ENCODE data around the gene CCNYL1.
"Not testable (repeated sequence)": the region's sequence is repeated elsewhere in the genome, so short reads cannot be mapped to it uniquely, and the experiment has no call there.

The CCNYL1 gene
- total RNA-seq = 18.7 to 124 (median 26.8) reads per million in 18 experiments

DNA sequence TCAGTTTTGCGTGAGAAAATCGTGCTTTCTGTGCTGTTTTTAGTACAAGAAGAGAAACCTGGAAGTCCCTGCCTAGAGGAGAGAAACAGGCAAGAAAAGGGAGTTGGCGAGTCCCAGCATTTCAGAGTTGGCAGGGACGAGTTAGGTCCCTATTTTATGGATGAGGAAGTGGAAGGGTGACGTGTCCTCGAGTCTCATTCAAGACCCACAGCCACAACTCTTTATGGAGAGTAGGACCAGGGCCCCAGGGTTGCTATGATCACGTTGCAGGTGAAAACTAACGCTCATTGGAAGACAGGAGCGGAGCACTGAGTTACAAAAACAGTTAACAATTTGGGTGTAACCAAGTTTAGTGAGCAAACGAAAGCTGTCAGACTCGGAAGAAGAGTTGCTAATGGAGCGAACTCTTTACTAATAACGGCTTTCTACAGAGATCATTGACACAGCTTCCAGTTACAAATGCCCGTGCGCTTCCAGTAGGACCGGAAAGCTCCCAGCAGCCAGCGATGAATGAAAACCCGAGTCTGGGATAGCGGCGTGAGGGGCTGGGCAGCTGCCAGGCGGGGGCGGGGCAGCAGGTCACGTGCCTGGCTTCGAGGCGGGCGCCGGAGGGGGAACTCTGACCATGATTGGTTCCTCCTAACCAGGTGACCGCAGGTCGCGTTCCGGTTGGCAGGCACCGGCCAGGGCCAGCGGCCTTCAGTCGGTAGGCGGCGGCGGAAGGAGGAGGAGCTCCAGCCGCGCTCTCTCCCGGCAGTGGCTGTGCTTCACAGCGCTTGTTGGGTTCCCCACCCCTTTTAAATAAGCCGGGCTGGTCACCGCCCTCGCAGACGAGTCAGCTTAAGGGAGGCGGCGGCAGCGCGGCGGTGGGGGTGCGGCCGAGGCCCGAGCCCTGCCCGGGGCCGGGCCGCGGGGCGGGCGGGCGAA is at the start of gene CCNYL1:
TSS of gene CCNYL1 (plus strand) at position 827 of the 927 bp plus-strand sequence. CDS start 257 bp downstream, outside the sequence.
- DNase-seq = peak; percentile 99 to 100

DNA sequence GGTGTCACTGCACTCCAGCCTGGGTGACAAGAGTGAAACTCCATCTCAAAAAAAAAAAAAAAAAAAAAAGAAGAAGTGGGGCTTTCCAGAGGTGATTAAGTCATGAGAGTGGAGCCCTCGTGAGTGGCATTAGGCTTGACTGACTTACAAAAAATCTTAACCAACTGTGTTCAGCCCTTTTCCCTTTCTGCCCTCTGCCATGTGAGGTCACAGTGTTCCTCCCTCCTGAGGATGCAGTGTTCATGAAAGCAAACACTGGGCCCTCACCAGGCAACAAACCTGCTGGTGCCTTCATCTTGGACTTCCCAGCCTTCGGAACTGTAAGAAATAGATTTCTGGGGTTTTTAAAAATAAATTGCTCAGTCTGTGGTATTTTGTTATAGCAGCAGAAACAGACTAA is 49.2 kb upstream of the CCNYL1 start:
- peak; percentile 94 for DNase-seq

DNA sequence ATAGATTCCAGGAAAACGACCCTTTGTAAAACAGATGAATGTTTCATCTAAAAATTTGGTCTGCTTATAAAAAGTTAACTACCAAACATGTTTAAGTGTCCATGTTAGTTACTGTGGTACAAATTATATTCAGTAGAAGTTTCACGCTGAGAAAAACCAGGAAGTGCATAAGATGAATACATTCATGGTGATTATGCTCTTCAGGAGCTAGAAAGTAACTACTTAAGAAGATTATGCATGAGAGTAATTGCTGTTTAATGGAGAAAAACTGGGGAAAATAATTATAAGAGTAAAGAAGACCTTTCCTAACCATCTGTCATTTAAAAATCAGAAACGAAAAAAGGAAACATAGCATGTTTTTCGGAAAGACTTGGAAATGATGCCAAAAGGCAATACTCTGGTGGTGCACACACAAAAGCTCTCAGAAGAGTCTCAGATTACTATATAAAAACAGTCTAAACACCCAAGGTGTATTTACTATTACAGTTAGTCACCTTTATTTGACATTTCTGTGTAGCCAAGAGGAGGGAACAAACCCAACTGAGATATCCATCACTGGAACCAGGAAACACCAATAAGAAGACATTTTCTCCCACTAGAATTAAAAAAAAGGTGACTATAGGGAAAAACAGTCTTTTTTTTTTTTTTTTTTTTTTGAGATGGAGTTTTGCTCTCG is 47.4 kb upstream of the CCNYL1 start:
- no peak for DNase-seq

- DNase-seq = no peak
These were observed 40.6 kb upstream of the CCNYL1 start for GRCh38 chr2:207670887-207671286.

GRCh38 chr2:207673431-207673830 is 38.0 kb upstream of the CCNYL1 start:
- DNase-seq = no peak

DNA sequence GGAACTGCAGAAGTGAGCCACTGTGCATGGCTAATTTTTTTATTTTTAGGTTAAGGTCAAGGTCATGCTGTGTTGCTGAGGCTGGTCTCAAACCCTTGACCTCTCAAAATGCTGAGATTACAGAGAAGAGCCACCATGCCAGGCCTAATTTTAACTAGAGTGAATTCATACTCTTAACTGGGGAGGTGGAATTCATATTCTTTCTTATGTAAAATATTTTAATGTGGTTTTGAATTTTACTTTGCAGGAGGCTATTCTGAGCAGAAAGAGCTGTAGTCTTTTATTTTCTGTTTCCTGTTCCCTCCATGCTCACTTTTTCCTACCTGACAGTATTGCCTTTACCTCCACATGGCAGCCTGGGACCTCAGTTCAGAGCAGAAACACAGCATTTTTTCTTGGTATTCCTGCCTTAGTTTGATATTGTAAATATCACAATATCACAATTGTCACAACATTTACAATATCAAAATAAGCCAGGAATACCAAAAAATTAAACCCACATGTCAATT is 37.1 kb upstream of the CCNYL1 start:
- DNase-seq = no peak

- DNase-seq = no peak
These were observed 36.6 kb upstream of the CCNYL1 start for GRCh38 chr2:207674826-207675225.

GRCh38 chr2:207676827-207677354 is 34.5 kb upstream of the CCNYL1 start:
- no peak for DNase-seq

DNA sequence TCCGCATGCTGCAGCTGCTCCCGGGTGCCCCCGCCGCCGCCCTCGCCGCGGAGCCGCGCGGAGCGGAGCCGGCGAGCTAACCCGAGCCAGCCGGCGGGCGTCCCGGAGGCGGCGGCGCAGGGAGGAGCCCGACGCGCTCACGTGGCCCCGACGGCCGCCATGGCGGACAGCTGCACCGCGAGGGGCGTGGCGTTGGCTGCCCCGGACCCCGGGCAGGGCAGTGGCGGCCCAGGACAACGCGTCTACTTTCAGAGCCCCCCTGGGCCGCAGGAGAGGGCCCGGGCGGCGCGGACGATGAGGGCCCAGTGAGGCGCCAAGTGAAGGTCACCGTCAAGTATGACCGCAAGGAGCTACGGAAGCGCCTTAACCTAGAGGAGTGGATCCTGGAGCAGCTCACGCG is 30.0 kb upstream of the CCNYL1 start:
- DNase-seq = no peak

- no peak for DNase-seq
These were observed 28.9 kb upstream of the CCNYL1 start for GRCh38 chr2:207682557-207682956.

GRCh38 chr2:207683438-207683837 is 28.0 kb upstream of the CCNYL1 start:
- DNase-seq = no peak

DNA sequence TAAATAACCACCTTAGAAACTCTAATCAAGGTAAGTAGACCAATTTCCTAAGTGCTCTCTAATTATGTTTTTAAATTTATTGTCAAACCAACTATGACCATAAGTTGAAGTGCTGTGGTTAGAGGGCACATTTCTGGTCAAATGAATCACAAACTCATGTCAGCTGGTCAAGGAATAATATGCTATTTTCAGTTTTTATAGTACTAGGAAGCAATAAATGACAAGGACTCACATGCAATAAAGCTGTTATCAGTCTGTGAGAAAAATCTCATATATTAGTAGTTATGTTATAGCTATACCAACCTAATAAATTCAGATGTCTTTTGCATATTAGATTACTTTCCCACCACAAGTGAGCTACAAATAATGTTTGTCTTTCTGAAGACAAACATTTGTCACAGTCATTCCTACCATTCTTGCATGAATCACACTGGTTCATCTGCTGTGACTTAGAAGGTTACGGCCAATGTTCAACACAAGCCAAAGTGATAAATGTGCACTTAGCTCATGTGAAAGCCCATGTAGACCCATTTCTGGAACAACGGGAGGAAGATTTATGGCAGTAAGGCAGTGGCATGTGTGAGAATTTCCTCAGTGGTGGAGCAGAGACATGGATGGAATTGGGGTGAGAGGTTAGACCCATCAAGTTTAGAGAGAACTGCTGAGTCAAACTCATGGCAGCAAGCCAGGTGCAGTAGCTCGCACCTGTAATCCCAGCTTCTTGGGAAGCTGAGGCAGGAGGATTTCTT is 27.4 kb upstream of the CCNYL1 start:
- DNase-seq = peak in 1 of 2 donors; percentile 24

GRCh38 chr2:207686812-207687211 is 24.6 kb upstream of the CCNYL1 start:
- no peak for DNase-seq

- DNase-seq = no peak
These were observed 22.8 kb upstream of the CCNYL1 start for GRCh38 chr2:207688597-207688996.

- peak; percentile 37 to 45 for DNase-seq
These were observed 20.5 kb upstream of the CCNYL1 start for GRCh38 chr2:207690845-207691461.

GRCh38 chr2:207692206-207693065 is 19.0 kb upstream of the CCNYL1 start:
- peak; percentile 74 to 76 for DNase-seq

GRCh38 chr2:207693641-207694249 is 17.7 kb upstream of the CCNYL1 start:
- no peak for DNase-seq

DNA sequence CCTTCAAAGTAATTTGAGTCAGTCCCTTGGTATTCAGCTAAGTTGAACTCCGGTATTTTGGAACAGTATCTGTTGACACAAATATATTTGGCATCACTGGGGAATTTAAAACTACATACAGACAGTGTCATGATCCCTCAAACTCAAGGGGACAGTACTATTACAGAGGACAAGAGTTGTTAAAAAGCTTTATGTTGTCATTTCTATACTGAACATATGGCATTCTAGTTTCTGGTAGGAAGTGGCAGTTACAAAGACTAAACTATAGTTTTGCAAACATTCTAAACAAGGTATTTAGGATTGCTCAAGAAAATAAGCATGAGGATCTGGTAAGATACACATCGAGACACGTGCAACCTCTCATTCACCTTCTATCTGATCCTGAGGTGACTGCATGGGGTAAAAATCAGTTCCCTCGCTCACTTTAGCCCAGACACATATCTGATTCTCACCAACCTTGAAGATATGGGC is 16.6 kb upstream of the CCNYL1 start:
- no peak for DNase-seq

- DNase-seq = no peak
These were observed 16.1 kb upstream of the CCNYL1 start for GRCh38 chr2:207695293-207695692.

DNA sequence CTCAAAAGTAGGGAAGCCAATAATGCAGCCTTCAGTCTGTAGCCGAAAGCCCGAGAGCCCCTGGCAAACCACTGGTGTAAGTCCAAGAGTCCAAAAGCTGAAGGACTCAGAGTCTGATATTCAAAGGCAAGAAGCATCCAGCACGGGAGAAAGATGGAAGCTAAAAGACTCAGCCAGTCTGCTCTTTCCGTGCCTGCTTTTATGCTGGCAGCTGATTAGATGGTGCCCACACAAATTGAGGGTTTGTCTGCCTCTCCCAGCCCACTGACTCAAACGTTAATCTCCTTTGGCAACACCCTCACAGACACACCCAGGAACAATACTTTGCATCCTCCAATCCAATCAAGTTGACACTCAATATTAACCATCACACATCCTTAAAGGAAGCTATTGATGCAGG is 14.5 kb upstream of the CCNYL1 start:
- DNase-seq = not testable (repeated sequence)
